ENCODE data around the gene CASTOR1. TPM values are rescaled to one million over a fixed set of nuclear protein-coding genes. Genes with fewer than 3 reads are reported as not detected.

CASTOR1 gene
- total RNA-seq, 6 experiments from 2014 or later = 4.5 to 8.1 (median 5.7) TPM

DNA sequence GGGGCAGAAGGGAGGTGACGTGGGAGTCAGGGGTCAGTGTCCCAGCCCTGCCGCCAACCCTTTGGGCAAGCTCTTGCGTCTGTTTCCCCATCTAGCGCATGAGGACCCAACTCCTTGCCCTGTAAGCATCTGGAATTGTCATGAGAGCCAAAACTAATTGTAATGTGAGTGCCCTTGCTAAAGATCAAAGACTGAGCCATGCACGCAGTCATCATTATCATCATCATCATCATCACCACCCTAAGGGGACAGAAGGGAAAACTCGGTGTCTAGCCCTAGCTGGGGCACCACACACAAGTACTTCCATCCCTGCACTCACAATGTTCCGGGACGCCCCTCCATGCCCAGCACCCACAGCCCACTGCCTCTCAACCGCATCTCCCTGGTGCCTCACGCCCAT is 45.2 kb downstream of the CASTOR1 start:
- peaks cover 4% of the 10 kb centered on the region; the same call in 1 of the 2 replicates for H3K4me1 Mint-ChIP-seq (ENCODE audit: low read depth)
- DNase-seq = no peak
- no peaks in the 10 kb centered on the region for H3K36me3 Mint-ChIP-seq (ENCODE audit: low read depth)
- H3K4me3 Mint-ChIP-seq = no peak overlapping the region
- no peaks in the 10 kb centered on the region for H3K9me3 Mint-ChIP-seq
- peaks cover 18% of the 10 kb centered on the region for H3K27me3 Mint-ChIP-seq (ENCODE audit: insufficient read depth)
- no peak overlapping the region for H3K27ac Mint-ChIP-seq
- TF ChIP-seq, protein P1, sequence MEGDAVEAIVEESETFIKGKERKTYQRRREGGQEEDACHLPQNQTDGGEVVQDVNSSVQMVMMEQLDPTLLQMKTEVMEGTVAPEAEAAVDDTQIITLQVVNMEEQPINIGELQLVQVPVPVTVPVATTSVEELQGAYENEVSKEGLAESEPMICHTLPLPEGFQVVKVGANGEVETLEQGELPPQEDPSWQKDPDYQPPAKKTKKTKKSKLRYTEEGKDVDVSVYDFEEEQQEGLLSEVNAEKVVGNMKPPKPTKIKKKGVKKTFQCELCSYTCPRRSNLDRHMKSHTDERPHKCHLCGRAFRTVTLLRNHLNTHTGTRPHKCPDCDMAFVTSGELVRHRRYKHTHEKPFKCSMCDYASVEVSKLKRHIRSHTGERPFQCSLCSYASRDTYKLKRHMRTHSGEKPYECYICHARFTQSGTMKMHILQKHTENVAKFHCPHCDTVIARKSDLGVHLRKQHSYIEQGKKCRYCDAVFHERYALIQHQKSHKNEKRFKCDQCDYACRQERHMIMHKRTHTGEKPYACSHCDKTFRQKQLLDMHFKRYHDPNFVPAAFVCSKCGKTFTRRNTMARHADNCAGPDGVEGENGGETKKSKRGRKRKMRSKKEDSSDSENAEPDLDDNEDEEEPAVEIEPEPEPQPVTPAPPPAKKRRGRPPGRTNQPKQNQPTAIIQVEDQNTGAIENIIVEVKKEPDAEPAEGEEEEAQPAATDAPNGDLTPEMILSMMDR (IDR thresholded peaks at IDR 0.05) = no peak

DNA sequence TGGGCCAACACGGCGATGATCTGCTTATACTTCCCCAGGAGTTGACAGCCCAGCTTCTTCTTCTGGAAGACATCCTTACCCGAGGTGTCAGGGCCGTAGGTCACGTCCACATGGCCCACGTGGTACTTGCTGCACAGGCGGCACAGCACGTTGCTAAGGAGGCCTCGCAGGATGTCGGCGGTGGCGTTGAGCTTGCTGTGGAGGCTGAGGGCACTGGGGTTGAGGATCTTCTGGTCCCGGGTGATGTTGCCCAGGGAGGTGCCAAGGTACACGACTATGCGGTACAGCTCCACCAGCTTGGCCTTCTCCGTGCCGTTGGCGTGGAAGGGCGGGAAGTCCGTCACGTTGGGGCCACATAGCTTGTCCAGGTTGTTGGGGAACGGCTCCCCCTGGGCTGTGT is 45.6 kb downstream of the CASTOR1 start:
- Mint-ChIP-seq H3K27me3 (ENCODE audit: insufficient read depth) (peaks cover 21% of the 10 kb centered on the region), H3K4me1 (ENCODE audit: low read depth) (peaks cover 4% of the 10 kb centered on the region; the same call in 1 of the 2 replicates), H3K27ac (no peak overlapping the region), H3K9me3 (no peaks in the 10 kb centered on the region), H3K4me3 (no peak overlapping the region), H3K36me3 (ENCODE audit: low read depth) (no peaks in the 10 kb centered on the region)
- TF ChIP-seq, protein P1 (IDR thresholded peaks at IDR 0.05) = no peak
- DNase-seq = no peak

DNA sequence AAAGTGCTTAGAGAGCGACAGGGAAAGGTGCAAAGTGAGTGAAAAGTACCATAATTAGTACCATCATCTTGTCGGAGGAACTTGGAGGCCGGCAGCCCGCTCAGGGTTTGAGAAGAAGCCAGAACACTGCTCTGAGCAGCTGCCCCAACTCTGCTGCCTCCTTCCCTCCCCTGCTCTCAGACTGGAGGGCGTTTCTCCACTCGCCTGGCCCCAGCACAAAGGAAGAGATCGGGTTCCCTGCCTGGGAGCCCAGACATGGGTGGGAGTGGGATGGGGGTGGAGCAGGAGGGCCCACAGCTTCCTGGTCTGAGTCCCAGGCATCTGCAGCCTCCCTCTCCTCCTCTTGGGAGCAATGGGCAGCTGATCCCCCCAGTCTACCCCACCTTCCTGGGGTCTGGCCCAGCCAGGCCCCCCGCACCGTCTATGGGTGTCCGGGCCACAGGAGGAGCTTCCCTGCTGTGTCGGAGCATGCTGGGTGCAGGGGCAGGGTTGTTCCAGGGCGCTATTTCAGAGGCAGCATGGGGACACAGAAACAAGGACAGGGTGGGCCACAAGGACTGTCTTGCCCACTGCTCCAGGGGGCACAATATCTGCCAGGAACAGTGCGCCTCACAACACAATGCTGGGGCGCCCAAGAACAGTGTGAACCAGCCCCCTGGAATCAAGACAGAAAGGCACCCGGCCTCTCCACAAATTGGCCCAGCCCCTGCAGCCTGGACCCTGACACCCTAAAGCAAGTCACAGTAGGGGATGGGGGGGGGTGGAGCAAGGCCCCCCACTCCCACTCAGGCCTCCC is 47.5 kb downstream of the CASTOR1 start:
- Mint-ChIP-seq H3K4me1 (ENCODE audit: low read depth) (peaks cover 8% of the 10 kb centered on the region), H3K36me3 (ENCODE audit: low read depth) (no peaks in the 10 kb centered on the region), H3K27ac (no peak overlapping the region), H3K9me3 (no peaks in the 10 kb centered on the region), H3K4me3 (no peak overlapping the region), H3K27me3 (ENCODE audit: insufficient read depth) (peaks cover 17% of the 10 kb centered on the region)
- TF ChIP-seq, protein P1 (IDR thresholded peaks at IDR 0.05) = no peak
- DNase-seq = no peak

DNA sequence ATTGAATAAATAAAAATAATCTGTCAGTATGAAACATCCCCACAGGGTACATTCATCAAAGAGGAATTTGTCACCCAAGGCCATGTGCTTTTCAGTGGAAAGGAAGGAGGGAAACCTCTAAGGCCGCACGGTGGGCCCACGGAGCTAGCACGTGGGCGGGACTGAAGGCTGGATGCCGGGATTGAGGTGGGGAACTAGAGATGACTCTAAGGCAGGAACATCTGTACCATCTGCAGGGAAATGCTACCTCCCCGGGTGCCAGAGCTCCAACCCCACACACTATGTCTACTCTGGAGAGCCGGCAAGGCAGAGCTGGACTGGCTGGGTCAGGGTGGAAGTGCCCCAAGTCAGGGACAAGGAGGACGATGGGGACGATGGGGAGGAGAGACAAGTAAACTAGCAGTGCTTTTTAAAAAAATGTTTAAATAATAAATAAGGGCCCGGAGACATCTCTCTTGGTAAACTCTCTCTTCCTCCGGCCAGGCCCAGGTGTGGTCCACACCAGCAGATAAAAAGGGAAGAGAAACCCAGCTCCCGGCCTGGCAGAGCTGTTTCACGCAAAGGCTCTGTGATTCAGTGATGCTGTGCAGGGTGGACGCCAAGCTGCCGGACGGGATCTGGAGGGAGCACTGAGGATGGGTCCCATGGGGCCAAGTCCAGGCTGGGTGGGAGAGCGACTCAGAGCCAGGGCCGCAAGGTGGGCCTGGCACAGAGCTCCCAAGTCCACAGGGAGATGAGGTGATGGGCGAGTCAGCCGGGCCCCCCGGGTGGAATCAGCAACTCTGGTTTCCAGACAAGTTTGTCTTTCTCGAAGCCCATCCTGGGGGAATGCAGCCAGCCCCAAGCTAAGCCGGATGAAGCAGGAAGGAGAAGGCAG is 48.5 kb downstream of the CASTOR1 start:
- Mint-ChIP-seq H3K36me3 (ENCODE audit: low read depth) (no peaks in the 10 kb centered on the region), H3K4me3 (no peak overlapping the region), H3K27ac (no peak overlapping the region)

More for the DNA sequence above, 48.5 kb downstream of the CASTOR1 start:
- peaks cover 16% of the 10 kb centered on the region for H3K4me1 Mint-ChIP-seq (ENCODE audit: low read depth)
- TF ChIP-seq, protein P1 (IDR thresholded peaks at IDR 0.05) = no peak
- peaks cover 17% of the 10 kb centered on the region for H3K27me3 Mint-ChIP-seq (ENCODE audit: insufficient read depth)
- DNase-seq = no peak
- H3K9me3 Mint-ChIP-seq = no peaks in the 10 kb centered on the region
